ENCODE results near the gene TSEN34.
"Not testable (repeated sequence)": the region's sequence is repeated elsewhere in the genome, so short reads cannot be mapped to it uniquely, and the experiment has no call there.

TSEN34 gene

DNA sequence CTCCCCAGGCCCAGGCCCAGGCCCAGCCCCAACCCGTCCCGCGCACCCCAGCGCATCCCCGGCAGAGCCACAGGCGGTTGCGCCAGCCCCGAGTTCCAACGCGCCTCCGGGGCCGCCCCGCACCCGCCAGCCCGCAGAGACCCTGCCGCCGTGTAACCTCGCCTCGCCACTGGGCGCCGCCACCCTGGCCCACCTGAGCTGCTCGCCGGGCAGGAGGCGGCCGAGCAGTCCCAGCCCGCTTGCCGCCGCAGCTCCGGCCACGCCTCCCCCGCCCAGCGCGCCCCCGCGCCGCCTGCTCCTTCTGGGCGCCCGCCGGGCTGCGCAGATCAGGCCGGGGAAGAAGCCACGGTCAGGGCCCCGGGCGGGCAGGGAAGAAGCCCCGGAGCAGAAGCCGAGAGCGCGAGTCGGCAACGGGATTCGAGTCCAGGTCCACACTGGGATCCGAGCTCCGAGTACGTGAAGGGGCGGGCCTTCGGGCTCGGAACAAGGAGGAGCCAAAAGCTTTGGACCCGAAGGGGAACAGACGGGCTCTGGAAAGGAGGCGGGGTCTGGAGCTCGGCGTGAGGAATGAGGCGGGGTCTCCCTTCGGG, 1.9 kb upstream of the TSEN34 start, which contains the start of gene MBOAT7:
TSS of gene MBOAT7 (minus strand) at position 436 of the 590 bp plus-strand sequence. CDS start 1,072 bp downstream, outside the sequence.
- no peak for DNase-seq

DNA sequence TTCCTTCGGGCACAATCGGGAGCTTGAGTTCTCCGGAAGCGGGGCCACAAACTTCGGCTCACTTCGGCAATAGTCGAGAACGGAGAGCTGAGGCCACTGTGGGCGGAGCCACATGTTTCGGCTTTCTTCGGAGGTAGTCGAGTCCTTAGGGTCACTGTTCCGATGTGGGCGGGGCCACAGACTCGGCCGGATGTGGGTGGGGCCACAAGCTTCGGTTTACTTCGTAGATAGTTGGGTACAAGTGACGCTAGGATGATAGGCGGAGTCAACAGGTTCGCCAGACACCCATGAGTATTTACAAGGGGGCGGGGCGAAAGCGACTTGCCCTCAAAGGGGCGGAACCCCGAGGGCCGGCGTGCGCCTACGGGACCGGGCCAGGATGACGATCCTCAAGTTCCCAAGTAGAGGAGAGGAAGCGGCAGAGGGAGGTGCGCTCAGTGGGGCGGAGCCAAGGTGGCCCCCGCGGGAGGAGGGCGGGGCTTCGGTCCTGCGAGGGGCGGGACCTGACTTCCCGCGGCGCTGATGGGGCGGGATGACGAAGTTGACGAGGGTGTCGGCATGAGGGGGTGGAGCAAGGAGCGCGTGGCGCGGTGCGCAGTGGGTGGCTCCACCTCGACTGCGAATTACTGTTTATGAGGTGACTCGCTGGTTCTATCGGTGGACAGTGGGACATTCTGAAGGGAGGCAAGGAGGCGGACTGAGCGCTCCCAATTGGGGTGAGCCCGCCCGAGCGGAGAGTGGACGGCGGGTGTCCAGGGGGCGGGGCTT, 1.2 kb upstream of the TSEN34 start:
- DNase-seq: peak; percentile 100

DNA sequence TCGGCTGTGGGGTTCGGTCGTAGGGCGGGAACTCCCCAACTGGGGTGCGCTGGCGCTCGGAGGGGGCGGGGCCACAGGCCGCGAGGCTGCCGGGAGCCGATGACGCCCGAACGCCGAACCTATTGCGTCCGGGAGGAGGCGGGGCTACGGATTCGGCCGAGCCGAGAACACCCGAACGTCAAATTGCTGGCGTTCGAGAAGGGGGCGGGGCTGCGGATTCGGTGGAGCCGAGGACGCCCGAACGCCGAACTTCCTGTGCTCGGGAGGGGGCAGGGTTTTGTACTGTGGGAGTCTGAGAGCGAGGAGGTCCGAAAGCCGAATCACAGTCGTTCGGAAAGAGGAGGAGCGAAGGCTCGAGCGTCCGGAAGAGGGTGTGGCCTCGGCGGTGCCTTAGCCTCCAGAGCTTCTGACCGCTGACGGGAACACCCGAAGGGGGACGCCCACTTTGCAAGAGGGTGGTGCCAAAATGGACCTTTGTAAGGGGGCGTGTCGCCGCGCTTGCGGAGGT, 551 bp upstream of the TSEN34 start:
- DNase-seq: peak; percentile 99

DNA sequence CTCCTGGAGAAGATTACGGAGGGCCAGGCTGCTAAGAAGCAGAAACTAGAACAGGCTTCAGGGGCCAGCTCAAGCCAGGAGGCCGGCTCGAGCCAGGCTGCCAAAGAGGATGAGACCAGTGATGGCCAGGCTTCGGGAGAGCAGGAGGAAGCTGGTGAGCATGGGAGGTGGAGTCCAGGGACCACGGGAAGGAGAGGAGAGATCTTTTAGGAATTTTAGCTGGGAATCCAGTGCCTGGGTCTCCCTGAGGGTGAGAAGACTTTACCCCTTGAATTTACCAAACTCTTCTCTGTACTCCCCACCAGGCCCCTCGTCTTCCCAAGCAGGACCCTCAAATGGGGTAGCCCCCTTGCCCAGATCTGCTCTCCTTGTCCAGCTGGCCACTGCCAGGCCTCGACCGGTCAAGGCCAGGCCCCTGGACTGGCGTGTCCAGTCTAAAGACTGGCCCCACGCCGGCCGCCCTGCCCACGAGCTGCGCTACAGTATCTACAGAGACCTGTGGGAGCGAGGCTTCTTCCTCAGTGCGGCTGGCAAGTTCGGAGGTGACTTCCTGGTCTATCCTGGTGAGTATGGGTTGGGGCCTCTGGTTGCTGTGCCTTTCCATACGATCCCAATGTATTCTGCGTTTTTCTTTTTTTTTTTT, 824 bp downstream of the TSEN34 start:
- no peak for DNase-seq

DNA sequence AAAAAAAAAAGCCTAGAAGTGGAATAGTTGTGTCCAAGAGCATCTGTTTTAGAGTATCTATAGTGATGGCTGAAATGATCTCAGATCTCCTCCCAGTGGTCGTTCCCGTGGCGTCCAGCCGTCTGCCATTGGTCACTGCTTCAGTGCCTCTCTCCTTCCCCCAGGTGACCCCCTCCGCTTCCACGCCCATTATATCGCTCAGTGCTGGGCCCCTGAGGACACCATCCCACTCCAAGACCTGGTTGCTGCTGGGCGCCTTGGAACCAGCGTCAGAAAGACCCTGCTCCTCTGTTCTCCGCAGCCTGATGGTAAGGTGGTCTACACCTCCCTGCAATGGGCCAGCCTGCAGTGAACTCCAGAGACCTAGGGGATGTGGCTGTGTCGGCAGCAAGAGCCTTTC, 1.9 kb downstream of the TSEN34 start:
- no peak for DNase-seq

DNA sequence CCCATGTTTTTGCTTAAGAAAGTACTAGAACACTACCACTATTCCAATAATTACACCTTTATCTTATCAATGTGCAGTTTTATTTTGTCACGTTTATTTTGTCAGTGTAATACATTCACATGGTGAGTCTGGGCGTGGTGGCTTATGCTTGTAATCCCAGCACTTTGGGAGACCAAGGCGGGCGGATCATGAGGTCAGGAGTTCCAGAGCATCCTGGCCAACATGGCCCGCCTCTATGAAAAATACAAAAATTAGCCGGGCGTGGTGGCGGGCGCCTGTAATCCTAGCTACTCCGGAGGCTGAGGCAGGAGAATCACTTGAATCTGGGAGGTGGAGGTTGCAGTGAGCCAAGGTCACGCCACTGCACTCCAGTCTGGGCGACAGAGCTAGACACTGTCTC, 3.4 kb downstream of the TSEN34 start:
- DNase-seq: not testable (repeated sequence)

DNA sequence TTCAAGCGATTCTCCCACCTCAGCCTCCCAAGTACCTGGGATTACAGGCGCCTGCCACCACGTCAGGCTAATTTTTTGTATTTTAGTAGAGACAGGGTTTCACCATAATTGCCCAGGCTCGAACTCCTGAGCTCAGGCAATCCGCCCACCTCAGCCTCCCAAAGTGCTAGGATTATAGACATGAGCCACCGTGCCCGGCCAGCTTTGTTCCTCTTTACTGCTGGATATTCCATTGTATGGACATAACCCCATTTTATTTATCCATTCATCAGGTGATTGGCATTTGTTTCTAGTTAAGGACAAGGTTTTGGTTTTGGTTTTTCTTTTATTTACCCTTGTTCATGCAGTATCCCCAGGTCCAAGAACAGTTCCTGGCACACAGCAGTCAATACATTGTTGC, 5.4 kb downstream of the TSEN34 start:
- DNase-seq: no peak

DNA sequence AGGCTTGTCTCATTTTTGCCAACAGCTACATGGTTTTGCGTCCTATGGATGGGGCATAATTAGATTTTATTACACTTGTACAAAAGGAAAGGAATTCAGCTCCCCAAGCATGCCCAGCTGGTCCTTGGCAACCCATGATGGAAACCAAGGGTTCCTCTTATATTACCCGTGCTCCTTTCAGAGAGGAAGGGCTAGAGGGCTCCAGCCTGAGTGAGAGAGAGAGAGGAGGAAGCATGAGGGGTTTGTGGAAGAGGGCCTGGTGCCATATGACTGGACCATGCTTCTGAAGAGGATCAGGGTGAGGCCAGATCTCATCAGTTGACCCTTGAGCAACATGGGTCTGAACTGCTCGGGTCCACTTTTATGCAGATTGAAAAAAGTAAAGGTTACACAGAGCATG, 6.0 kb downstream of the TSEN34 start:
- no peak for DNase-seq

DNA sequence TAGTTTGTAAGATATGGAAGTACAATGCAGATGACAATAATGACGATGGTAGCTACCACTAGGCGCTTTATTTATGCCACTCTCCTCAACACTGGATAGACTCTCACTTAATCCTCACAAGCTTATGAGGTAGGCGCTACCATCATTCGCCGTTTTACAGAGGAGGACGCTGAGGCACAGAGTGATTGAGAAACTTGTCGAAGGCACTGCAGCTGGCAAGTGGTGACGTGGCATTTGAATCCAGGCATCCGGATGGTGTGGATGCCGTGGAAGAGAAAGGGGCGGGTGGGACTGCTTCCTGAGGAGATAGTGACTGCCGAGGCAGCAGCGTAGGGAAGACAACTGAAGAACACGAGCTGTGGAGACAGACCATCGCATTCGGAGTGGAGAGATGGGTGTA, 8.3 kb downstream of the TSEN34 start:
- DNase-seq: no peak

DNA sequence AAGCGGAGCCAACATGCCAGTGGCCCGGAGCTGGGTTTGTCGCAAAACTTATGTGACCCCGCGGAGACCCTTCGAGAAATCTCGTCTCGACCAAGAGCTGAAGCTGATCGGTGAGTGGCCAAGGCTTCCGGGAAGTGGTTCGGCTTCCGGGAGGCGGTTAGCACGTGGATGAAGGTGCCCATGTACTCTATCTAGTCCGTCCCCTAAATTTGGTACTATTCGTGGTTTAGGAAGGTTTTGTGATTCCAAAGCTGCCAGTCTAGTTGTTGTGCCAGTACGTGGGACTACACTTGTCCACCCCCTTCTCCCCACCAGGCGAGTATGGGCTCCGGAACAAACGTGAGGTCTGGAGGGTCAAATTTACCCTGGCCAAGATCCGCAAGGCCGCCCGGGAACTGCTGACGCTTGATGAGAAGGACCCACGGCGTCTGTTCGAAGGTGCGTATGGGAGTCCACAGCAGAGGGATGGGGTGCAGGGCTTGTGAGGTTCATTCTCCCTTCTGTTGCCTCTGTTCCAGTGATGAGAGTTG, 10.1 kb downstream of the TSEN34 start:
- DNase-seq: no peak

DNA sequence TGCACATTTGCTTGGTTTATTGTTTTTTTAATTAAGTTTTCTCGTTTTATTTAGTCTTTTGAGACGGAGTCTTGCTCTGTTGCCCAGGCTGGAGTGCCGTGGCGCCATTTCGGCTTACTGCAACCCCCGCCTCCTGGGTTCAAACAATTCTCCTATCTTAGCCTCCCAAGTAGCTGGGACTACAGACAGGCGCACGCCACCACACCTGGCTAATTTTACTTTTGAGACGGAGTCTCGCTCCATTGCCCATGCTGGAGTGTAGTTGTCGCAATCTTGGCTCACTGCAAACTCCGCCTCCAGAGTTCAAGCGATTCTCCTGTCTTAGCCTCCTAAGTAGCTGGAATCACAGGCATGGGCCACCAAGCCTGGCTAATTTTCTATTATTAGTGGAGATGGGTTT, 10.9 kb downstream of the TSEN34 start:
- no peak for DNase-seq

DNA sequence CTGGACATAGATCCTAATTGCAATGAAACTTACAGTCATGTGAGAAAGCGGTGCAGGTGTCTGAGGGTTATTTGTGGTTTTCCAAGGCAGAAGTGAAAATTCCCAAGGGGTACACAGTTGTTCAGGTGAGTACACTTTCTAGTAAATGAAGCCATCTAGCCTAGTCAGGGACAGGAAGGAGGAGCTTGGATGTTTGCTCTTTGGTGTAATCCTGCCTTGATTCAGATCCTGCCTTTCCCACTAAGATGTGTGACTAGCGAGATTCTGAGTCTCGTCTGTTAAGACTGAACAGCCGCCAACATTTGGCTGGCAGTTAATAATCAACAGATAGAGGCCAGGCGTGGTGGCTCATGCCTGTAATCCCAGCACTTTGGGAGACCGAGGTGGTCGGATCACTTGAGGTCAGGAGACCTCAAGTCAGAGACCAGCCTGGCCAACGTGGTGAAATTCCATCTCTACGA, 12.1 kb downstream of the TSEN34 start:
- DNase-seq: no peak

DNA sequence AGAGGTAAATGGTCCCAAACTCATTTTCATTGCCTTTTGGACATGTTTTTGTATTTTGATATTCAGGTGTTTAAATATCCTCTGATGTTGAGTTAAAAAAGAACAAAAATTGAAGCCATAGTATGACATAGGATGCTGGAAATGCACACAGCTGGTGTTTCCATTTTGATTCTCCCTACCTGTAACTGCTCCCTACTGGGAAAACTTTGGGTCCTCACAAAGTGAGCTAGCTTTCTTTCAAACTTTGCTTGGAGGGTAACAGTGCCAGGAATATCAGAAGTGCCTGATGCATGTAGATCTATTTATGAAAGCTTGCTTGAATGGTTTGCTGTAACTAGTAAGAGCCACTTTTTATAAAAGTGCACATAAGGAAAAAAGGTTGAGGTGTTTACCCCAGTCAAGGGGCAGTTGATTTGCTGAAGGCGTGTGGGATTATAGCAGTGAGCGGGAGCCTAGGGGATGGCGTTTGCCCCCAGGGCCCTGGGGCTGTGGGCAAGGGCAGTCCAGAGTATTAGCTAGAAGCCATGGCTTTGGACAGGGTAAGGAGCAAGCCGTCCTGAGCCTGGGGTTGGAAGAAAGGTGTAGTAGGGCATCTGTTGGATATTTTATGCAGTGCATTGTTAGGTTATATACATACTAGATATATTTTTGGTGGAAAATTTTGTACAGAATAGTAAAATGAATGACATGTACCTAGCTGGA, 13.8 kb downstream of the TSEN34 start:
- DNase-seq: no peak

DNA sequence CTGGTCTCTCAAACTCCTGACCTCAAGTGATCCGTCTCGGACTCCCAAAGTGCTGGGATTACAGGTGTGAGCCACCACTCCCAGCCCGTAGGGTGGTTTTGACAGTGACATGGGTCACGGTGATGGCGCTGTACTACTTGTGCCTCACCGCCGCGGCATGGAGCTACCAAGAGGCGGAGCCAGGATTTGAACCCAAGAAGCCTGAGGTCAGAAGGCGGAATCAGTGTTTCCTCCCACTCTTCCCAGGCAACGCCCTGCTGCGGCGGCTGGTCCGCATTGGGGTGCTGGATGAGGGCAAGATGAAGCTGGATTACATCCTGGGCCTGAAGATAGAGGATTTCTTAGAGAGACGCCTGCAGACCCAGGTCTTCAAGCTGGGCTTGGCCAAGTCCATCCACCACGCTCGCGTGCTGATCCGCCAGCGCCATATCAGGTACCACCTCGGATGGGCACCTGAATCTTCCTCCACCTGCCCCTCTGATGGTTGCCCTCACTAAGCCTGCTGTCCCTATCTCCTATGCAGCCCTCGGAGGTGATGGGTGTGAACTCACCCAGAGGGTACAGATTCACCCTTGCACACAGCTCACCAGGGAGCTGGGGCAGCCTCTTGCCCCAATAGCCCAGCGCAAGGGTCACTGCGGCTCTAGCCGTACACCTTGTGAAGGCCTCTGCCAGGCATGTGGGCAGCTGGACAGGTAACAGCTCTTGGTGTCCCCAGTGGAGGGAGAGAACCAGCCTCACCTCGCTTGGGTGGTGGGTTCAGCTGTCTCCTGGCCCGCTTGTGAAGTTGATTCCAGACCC, 15.1 kb downstream of the TSEN34 start:
- no peak for DNase-seq

DNA sequence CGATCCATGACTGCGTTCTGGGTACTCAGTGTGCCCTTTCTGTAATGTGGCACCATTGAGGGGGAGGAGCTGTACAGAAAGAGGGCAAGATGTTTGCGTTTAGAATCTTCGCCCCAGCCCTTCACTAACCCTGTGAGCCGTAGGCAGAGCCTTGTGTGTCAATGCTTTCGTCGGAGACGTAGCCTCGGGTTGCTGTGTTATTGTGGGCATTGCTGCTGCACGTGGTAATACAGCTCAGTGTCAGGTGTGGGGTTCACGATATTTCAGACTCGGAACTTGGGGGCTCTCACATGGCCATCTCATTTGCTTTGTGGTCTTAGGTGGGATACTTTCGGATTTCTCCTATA, 15.7 kb downstream of the TSEN34 start:
- no peak for DNase-seq

DNA sequence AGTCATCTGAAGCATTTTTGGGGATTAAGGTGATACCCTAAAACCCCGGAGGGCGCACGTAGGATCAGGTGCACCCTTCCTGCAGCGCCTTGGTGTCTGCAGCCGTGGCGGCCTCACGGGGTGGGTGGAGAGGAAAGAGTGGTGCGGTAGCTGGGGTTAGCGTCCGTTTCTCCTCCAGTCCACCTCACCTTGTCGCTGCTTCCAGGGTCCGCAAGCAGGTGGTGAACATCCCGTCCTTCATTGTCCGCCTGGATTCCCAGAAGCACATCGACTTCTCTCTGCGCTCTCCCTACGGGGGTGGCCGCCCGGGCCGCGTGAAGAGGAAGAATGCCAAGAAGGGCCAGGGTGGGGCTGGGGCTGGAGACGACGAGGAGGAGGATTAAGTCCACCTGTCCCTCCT, 16.1 kb downstream of the TSEN34 start:
- not testable (repeated sequence) for DNase-seq

DNA sequence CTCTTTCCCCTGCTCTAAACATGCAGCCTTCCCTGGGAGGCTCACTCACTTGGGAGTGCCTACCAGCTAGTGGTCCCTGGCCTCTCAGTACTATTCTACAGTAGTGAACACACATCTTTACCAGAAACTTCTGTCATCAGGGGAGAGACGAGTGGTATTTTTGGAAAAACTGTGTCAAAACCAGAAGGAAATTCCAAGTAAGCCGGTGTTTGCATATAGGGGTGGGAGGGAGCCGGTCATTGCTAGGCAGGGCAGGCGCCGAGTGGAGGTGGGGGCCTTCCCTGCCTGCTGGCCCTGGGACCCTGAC, 16.5 kb downstream of the TSEN34 start:
- no peak for DNase-seq

DNA sequence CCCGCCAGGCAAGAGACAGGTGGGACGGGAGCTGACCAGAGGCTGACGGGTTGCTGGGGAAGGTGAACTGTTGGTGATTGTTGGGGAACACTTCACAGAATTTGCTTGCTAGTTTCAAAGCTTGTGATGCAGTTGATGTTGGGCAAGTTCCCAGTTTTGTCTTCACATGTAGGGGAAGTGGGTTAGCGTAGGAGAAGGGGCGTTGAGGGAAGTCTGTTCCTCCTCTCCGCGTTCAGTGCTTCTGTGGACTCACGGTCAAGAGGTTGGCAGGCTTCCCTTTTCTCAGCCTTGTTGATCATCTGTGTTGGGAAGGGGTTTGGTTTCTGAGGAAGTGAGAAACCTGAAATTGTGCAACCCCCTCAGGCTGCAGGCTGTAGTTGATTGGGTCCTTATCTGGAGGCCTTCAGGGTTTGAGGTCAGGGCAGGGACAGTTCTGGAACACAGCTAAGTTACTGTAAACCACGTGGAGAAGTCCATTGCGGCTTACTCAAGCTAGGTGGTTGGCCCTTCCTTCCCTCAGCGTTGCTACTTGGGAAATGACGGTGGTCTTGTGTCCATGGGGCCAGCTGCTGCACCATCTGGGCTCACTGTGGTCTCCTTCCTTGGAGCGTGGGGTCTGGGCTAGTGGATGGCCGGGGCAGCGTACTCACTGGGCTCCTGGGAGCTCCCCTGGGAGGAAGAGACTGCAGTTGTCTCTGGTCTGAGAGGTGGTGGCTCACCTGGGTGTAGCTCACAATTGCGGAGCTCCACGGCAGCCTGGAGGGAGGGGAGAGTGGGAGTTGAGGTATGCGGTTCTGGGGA, 17.1 kb downstream of the TSEN34 start:
- DNase-seq: no peak

DNA sequence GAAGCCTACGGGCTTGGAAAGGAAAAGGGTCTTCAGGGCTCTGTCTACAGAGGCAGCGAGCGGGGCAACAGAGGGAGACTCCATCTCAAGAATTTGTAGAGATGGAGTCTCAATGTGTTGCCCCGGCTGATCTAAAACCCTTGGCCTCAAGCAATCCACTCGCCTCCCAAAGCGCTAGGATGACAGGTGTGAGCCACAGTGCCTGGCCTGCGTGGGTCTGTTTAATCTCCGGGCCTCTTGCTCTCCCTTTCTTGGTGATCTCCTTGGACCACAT, 17.6 kb downstream of the TSEN34 start:
- DNase-seq: no peak

DNA sequence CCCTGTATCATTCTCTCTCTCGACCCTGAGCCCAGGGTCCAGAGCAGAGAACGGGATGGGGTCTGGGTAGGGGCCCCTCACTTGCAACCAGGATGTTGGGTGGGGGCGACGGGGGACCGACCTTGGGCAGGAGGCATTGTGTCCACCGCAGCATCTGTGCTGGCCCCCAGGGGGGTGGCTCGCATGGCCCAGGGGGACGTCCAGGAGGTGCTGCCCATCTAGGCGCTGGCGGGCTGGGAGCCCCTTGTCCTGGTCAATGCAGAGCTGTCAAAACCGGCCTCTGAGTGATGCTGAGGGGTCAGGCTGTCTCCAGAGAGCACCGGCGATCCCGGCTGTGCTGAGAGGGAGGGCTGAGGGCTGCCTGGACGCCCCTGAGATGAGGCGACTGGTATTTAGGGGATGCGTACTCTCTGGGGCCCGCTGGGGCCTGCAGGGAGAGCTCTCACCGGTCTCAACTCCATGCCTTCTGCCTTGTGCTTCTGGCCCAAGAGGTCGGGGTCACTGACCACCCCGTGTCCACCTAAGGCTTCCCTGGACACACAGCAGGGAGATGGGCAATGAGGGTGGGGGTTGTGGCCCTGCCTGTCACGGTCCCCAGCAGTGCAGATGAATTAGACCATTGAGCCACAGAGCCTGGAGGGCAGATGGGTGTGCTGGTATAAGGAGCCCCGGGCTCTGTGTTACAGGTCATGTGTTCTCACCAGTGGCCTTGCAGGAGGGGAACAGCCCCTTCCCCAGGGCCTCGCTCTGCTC, 18.1 kb downstream of the TSEN34 start:
- DNase-seq: no peak

Measured in NCI-H1105 treated with DMSO at 0.1 percent for 48 hours (cell line).